SK-N-SH treated with all-trans-retinoic acid at 6 μM for 48 hours (cell line): ENCODE results near the gene TP53AIP1.

Experiments used
- ATAC-seq: fragments of 200-7000 bp; cut with Tn5 transposase; 3 replicates; pipeline ENCODE4 v1.9.1; 2020; ENCODE audit warnings: mild to moderate bottlenecking, moderate library complexity
- ARNTL ChIP-seq: fragments of 450-650 bp; formaldehyde crosslinking; IDR thresholded peaks from 2 replicates; pipeline ENCODE4 v1.5.0; 2020; ENCODE audit warnings: low read depth, mild to moderate bottlenecking, moderate library complexity, borderline replicate concordance
- BACH2 ChIP-seq: fragments of 250-450 bp; sonication (Bioruptor Pico); IDR thresholded peaks from 2 replicates; pipeline ENCODE4 v1.9.0; 2021; ENCODE audit warnings: mild to moderate bottlenecking, borderline replicate concordance
- CREB5 ChIP-seq: fragments of 250-450 bp; sonication (Bioruptor Pico); IDR thresholded peaks from 2 replicates; pipeline ENCODE4 v1.5.1; 2020; ENCODE audit warnings: low read depth, mild to moderate bottlenecking, moderate library complexity
- CSRNP3 ChIP-seq: fragments of 250-450 bp; sonication (Bioruptor Pico); IDR thresholded peaks from 2 replicates; pipeline ENCODE4 v1.5.1; 2021; ENCODE audit warnings: mild to moderate bottlenecking, moderate library complexity
- ESRRG ChIP-seq: fragments of 250-450 bp; sonication (Bioruptor Pico); IDR thresholded peaks from 2 replicates; pipeline ENCODE4 v1.6.1; 2021; ENCODE audit warnings: mild to moderate bottlenecking
- GLIS3 ChIP-seq: fragments of 250-450 bp; sonication (Bioruptor Pico); IDR thresholded peaks from 2 replicates; pipeline ENCODE4 v1.5.0; 2020; ENCODE audit warnings: mild to moderate bottlenecking, moderate library complexity
- ISL1 ChIP-seq: fragments of 250-450 bp; sonication (Bioruptor Pico); IDR thresholded peaks from 2 replicates; pipeline ENCODE4 v2.1.2; 2022; ENCODE audit warnings: mild to moderate bottlenecking, moderate library complexity
- OSR1 ChIP-seq: fragments of 250-450 bp; sonication (Bioruptor Pico); IDR thresholded peaks from 2 replicates; pipeline ENCODE4 v1.8.0; 2022; ENCODE audit warnings: moderate library complexity, mild to moderate bottlenecking, inconsistent platforms
- PATZ1 ChIP-seq: fragments of 250-450 bp; sonication (Bioruptor Pico); IDR thresholded peaks from 2 replicates; pipeline ENCODE4 v1.8.0; 2020; ENCODE audit warnings: mild to moderate bottlenecking, moderate library complexity, borderline replicate concordance
- POU6F1 ChIP-seq: fragments of 250-450 bp; sonication (Bioruptor Pico); IDR thresholded peaks from 2 replicates; pipeline ENCODE4 v1.8.0; 2021; ENCODE audit warnings: low read depth, mild to moderate bottlenecking, moderate library complexity, borderline replicate concordance
- PPARA ChIP-seq: fragments of 250-450 bp; sonication (Bioruptor Pico); IDR thresholded peaks from 2 replicates; pipeline ENCODE4 v1.5.0; 2020; ENCODE audit warnings: mild to moderate bottlenecking, borderline replicate concordance
- RARB ChIP-seq: fragments of 250-450 bp; sonication (Bioruptor Pico); IDR thresholded peaks from 2 replicates; pipeline ENCODE4 v1.8.0; 2021; ENCODE audit warnings: mild to moderate bottlenecking, moderate library complexity
- SNAI2 ChIP-seq: fragments of 250-450 bp; sonication (Bioruptor Pico); IDR thresholded peaks from 2 replicates; pipeline ENCODE4 v1.5.0; 2020; ENCODE audit warnings: mild to moderate bottlenecking, moderate library complexity
- TOX ChIP-seq: fragments of 250-450 bp; sonication (Bioruptor Pico); IDR thresholded peaks from 2 replicates; pipeline ENCODE4 v1.8.0; 2021; ENCODE audit warnings: mild to moderate bottlenecking, moderate library complexity, borderline replicate concordance
- TSHZ2 ChIP-seq: fragments of 250-450 bp; sonication (Bioruptor Pico); IDR thresholded peaks from 2 replicates; pipeline ENCODE4 v1.5.0; 2020; ENCODE audit warnings: mild to moderate bottlenecking, moderate library complexity
- ZFP3 ChIP-seq: fragments of 250-450 bp; sonication (Bioruptor Pico); IDR thresholded peaks from 2 replicates; pipeline ENCODE4 v1.5.0; 2020; ENCODE audit warnings: mild to moderate bottlenecking, moderate library complexity
- ZFP30 ChIP-seq: fragments of 450-650 bp; formaldehyde crosslinking; IDR thresholded peaks from 2 replicates; pipeline ENCODE4 v1.5.0; 2022; ENCODE audit warnings: mild to moderate bottlenecking, moderate library complexity
- ZNF70 ChIP-seq: fragments of 450-650 bp; formaldehyde crosslinking; IDR thresholded peaks from 2 replicates; pipeline ENCODE4 v1.5.0; 2020; ENCODE audit warnings: mild to moderate bottlenecking, moderate library complexity

The TP53AIP1 gene

GRCh38 chr11:128900468-128900867 lies 42.2 kb downstream of the TP53AIP1 start:
- TF ChIP-seq ZNF70: no peak
- no peak for TF ChIP-seq PATZ1 (CRISPR knock-in tag)
- no peak for TF ChIP-seq ARNTL
- no peak for TF ChIP-seq ZFP3 (CRISPR knock-in tag)
- no peak for TF ChIP-seq PPARA
- TF ChIP-seq CREB5 (CRISPR knock-in tag): no peak
- no peak for TF ChIP-seq CSRNP3
- no peak for TF ChIP-seq BACH2 (CRISPR knock-in tag)
- no peak for TF ChIP-seq TOX (CRISPR knock-in tag)
- TF ChIP-seq ESRRG (CRISPR knock-in tag): no peak
- TF ChIP-seq OSR1 (CRISPR knock-in tag): no peak
- no peak for TF ChIP-seq RARB
- no peak for TF ChIP-seq TSHZ2
- no peak for TF ChIP-seq SNAI2
- TF ChIP-seq ZFP30: no peak
- no peak for TF ChIP-seq POU6F1 (CRISPR knock-in tag)
- no peak for TF ChIP-seq ISL1 (CRISPR knock-in tag)
- TF ChIP-seq, all 23 proteins: peak for 0
- ATAC-seq: no peak

- ATAC-seq: no peak
- TF ChIP-seq GLIS3 (no peak), TOX (CRISPR knock-in tag) (no peak), ARNTL (no peak), POU6F1 (CRISPR knock-in tag) (no peak), CSRNP3 (no peak)
Observed at GRCh38 chr11:128898580-128899344, 43.9 kb downstream of the TP53AIP1 start.
